Uterus (tissue), 4 donors: ENCODE results near the gene GALNT13. TPM values are rescaled to one million over a fixed set of nuclear protein-coding genes. Genes with fewer than 3 reads are reported as not detected.

ENCODE experiments used
- DNase-seq, 2 donors: peaks; one replicate each; pipeline ENCODE4 v3.0.0-alpha.2; 2019 to 2020
- H3K27ac ChIP-seq, 2 donors: fragments of 200-600 bp; sonication (generic); 1 replicate in 1 of 2; 2 replicates in 1 of 2; pipeline ENCODE4 v1.5.1; 2016 to 2018
- H3K27me3 ChIP-seq, 2 donors: fragments of 200-600 bp; sonication (generic); one replicate each; pipeline ENCODE4 v1.5.1; 2018 to 2019; ENCODE audit warnings: control low read depth in 1 of 2
- H3K36me3 ChIP-seq, 2 donors: fragments of 200-600 bp; sonication (generic); one replicate each; pipeline ENCODE4 v1.5.1; 2019; ENCODE audit warnings: control low read depth in 1 of 2
- H3K4me1 ChIP-seq, 2 donors: fragments of 200-600 bp; sonication (generic); one replicate each; pipeline ENCODE4 v1.5.1; 2018 to 2019; ENCODE audit warnings: control low read depth in 1 of 2
- H3K4me3 ChIP-seq, 2 donors: fragments of 200-600 bp; sonication (generic); 1 replicate in 1 of 2; 2 replicates in 1 of 2; pipeline ENCODE4 v1.5.1; 2018 to 2019; ENCODE audit warnings: mild to moderate bottlenecking in 1 of 2
- H3K9me3 ChIP-seq, 2 donors: fragments of 200-600 bp; sonication (generic); one replicate each; pipeline ENCODE4 v1.5.1; 2019; ENCODE audit warnings: control low read depth in 1 of 2
- CTCF ChIP-seq, 4 experiments: fragments of 200-600 bp in 2 of 4; fragments of 450-650 bp in 2 of 4; sonication (generic) in 2 of 4; IDR thresholded peaks; one replicate each; pipeline ENCODE4 v1.5.1; 2016 to 2019; ENCODE audit warnings: antibody characterized with exemption in 4 of 4, mild to moderate bottlenecking in 2 of 4, moderate library complexity in 1 of 4
- POLR2A ChIP-seq, 2 donors: fragments of 450-650 bp; IDR thresholded peaks; one replicate each; pipeline ENCODE4 v1.6.1; 2016; ENCODE audit warnings: antibody characterized with exemption in 2 of 2, mild to moderate bottlenecking in 1 of 2, moderate library complexity in 1 of 2
- intact Hi-C: fragments of 100-400 bp; cut with DNase I; formaldehyde crosslinking; loops from one replicate; pipeline ENCODE4 v1.15.1; 2023; ENCODE audit warnings: low total_unique reads
- total RNA-seq, 4 donors: library from RNA; depleted of rRNA in 3 of 4; stranded (reverse); fragments of >200 nt in 3 of 4; gene quantifications; one replicate each; pipeline versions ENCODE4 v1.1.0 to v1.2.4, GENCODE V29; 2014 to 2023
- donor health status: DM: yes; HTN: yes; CAD: no.

Gene GALNT13
- total RNA-seq, 4 donors from 2014 or later = 0.29 to 16.5 (median 4.1) TPM; not detected in 1

GRCh38 chr2:154207288-154208047, 335.7 kb downstream of the GALNT13 start:
- TF ChIP-seq POLR2A (IDR thresholded peaks at IDR 0.05) = no peak
- TF ChIP-seq CTCF (IDR thresholded peaks at IDR 0.05) = no peak
- H3K4me1 ChIP-seq = no peaks in the 10 kb centered on the region
- H3K4me3 ChIP-seq = no peak overlapping the region
- no peak overlapping the region for H3K27ac ChIP-seq
- no peaks in the 10 kb centered on the region for H3K27me3 ChIP-seq
- H3K36me3 ChIP-seq = no peaks in the 10 kb centered on the region
- no peaks in the 10 kb centered on the region for H3K9me3 ChIP-seq
- no peak for DNase-seq
- intact Hi-C loops = no loop called here

GRCh38 chr2:154223726-154224125, 352.0 kb downstream of the GALNT13 start:
- Histone ChIP-seq H3K27ac (no peak overlapping the region), H3K9me3 (no peaks in the 10 kb centered on the region), H3K4me1 (no peaks in the 10 kb centered on the region), H3K36me3 (no peaks in the 10 kb centered on the region), H3K4me3 (no peak overlapping the region), H3K27me3 (no peaks in the 10 kb centered on the region)
- no peak for DNase-seq
- no peak for TF ChIP-seq POLR2A (IDR thresholded peaks at IDR 0.05)
- no peak for TF ChIP-seq CTCF (IDR thresholded peaks at IDR 0.05)
- intact Hi-C loops = no loop called here

GRCh38 chr2:154226931-154227330, 355.2 kb downstream of the GALNT13 start:
- H3K27ac ChIP-seq = no peak overlapping the region
- H3K27me3 ChIP-seq = no peaks in the 10 kb centered on the region
- H3K9me3 ChIP-seq = no peaks in the 10 kb centered on the region
- no peaks in the 10 kb centered on the region for H3K4me1 ChIP-seq
- DNase-seq = no peak
- no peaks in the 10 kb centered on the region for H3K36me3 ChIP-seq
- intact Hi-C loops = no loop called here
- TF ChIP-seq CTCF (IDR thresholded peaks at IDR 0.05) = no peak
- TF ChIP-seq POLR2A (IDR thresholded peaks at IDR 0.05) = no peak
- H3K4me3 ChIP-seq = no peak overlapping the region

GRCh38 chr2:154228566-154229280, 357.0 kb downstream of the GALNT13 start:
- H3K27me3 ChIP-seq = no peaks in the 10 kb centered on the region
- no peak overlapping the region for H3K4me3 ChIP-seq
- intact Hi-C loops = no loop called here
- TF ChIP-seq CTCF (IDR thresholded peaks at IDR 0.05) = no peak
- TF ChIP-seq POLR2A (IDR thresholded peaks at IDR 0.05) = no peak
- no peaks in the 10 kb centered on the region for H3K4me1 ChIP-seq
- no peak overlapping the region for H3K27ac ChIP-seq
- no peaks in the 10 kb centered on the region for H3K9me3 ChIP-seq
- no peaks in the 10 kb centered on the region for H3K36me3 ChIP-seq
- no peak for DNase-seq

- intact Hi-C loops = no loop called here
- no peak overlapping the region for H3K4me3 ChIP-seq
- no peak overlapping the region for H3K27ac ChIP-seq
- no peaks in the 10 kb centered on the region for H3K27me3 ChIP-seq
- H3K4me1 ChIP-seq = no peaks in the 10 kb centered on the region
- H3K36me3 ChIP-seq = no peaks in the 10 kb centered on the region
- TF ChIP-seq CTCF (IDR thresholded peaks at IDR 0.05) (no peak), POLR2A (IDR thresholded peaks at IDR 0.05) (no peak)
- DNase-seq = no peak
- H3K9me3 ChIP-seq = no peaks in the 10 kb centered on the region
Measured at GRCh38 chr2:154229966-154230365, 358.2 kb downstream of the GALNT13 start.
